GM12873 (cell line): ENCODE data around the gene ALDOB.

Experiments
- TF ChIP-seq, protein P1 (sequence below): IDR thresholded peaks from 2 replicates; pipeline ENCODE4 v1.5.1; 2012; ENCODE audit warnings: low read depth, mild to moderate bottlenecking, moderate library complexity, low read length, control low read depth; ENCODE audit not compliant: insufficient read depth; ENCODE audit errors: missing control alignments

The ALDOB gene

DNA sequence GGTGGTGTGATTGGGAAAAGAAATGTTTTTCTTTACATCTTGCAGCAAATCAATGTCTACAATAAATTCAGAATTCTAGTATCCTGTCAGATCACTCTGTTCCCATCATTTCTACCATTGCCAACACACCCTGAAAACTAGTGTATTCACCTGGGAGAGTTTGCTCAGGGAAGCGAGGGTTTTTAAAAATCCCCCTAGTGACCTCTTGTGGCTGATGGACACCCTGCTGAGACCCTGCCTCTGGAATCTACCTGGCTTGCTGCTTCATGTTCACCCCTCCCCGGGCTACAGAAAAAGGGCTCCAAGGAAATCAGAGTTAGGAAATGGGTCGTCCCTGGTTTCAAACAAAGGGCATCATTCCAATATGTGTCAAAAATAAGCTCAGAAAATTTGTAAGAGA is 21.4 kb upstream of the ALDOB start:
- TF ChIP-seq, protein P1, sequence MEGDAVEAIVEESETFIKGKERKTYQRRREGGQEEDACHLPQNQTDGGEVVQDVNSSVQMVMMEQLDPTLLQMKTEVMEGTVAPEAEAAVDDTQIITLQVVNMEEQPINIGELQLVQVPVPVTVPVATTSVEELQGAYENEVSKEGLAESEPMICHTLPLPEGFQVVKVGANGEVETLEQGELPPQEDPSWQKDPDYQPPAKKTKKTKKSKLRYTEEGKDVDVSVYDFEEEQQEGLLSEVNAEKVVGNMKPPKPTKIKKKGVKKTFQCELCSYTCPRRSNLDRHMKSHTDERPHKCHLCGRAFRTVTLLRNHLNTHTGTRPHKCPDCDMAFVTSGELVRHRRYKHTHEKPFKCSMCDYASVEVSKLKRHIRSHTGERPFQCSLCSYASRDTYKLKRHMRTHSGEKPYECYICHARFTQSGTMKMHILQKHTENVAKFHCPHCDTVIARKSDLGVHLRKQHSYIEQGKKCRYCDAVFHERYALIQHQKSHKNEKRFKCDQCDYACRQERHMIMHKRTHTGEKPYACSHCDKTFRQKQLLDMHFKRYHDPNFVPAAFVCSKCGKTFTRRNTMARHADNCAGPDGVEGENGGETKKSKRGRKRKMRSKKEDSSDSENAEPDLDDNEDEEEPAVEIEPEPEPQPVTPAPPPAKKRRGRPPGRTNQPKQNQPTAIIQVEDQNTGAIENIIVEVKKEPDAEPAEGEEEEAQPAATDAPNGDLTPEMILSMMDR = no peak

DNA sequence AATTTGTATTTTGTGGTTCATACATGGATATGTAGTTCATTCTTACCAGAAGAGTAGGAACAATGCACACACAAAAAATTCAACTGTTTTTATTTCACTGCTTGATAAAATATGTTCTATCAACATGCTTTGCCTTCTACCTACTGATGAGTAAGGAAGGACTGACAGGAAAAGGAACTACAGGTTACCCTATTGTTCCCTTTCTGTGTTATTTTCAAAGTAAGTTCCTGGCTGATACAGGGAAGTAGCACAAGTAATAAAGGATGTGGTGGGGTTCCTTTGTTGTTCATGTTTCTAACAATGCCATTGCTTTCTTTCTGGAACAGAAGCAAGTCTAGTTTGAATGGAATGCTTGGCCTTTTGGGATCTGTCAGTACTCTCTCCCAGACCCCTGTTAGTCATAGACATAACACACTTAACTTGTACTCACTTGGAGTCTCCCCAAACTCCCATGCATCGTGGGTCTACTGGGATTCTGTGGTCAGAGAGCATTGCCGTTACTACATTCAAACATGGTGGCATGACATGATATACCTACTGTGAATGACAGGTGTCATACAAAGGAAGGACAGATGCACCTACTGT is 20.2 kb upstream of the ALDOB start:
- TF ChIP-seq, protein P1 = no peak

DNA sequence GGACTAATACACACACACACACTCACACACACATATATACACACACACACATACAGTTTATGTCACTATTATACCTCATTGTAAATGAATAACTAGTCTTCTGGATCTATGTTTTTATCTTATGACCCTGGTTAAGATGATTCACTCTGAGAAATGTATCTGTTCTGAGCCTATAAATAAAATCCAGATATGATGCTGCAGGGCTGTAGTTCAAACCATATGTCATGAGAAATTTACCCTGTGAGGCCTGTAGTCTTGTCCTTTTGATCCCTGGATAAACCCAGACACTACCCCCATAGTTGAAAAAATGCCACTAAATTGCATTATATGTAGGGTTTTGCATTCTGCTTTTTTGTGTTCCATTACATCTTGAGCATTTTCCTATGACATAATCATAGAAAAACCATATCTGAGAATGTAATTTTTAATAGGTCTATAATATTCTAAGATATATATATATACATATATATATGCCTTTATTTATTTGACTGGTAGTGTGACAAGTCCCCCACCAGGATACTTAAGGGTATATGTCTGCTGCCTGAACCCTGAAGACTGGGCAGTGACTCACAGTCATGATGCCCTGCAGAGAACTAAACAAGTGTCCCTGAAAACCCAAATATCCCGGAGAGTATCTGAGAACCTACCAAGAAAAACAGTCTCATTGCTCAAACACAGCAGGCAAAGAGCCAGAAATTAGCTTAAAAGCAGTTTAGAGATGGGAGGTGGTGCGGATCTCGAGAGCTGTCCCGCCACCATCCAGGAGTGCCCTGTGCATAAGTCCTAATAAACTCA is 18.4 kb upstream of the ALDOB start:
- TF ChIP-seq, protein P1 = no peak

DNA sequence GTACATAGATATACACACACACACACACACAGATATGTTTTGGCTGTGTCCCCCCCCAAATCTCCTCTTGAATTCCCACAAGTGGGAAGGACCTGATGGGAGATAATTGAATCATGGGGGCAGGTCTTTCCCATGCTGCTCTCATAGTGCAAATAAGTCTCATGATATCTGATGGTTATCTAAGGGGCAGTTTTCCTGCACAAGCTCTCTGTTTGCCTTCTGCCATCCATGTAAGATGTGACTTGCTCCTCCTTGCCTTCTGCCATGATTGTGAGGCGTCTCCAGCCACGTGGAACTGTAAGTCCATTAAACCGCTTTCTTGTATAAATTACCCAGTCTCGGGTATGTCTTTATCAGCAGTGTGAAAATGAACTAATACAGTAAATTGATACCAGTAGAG is 15.9 kb upstream of the ALDOB start:
- TF ChIP-seq, protein P1 = no peak

DNA sequence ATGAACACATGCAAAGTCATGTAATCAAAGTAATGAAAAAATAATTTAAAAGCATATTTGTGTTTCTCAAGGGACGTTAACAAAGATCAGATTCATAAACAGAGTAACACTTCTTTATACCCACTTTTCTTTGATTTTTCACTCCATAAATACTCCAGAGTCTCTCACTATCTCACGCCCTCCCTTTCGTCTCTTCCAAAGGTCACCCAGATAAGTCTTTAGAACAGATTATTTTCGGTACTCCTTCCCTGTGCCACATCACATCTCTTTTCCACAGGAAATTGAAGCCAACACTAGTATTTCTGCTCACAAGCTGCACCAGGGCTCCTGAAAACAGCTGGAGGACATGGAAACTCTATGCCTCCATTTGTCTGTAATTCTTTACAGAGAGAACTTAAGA is 15.4 kb upstream of the ALDOB start:
- TF ChIP-seq, protein P1 = no peak

DNA sequence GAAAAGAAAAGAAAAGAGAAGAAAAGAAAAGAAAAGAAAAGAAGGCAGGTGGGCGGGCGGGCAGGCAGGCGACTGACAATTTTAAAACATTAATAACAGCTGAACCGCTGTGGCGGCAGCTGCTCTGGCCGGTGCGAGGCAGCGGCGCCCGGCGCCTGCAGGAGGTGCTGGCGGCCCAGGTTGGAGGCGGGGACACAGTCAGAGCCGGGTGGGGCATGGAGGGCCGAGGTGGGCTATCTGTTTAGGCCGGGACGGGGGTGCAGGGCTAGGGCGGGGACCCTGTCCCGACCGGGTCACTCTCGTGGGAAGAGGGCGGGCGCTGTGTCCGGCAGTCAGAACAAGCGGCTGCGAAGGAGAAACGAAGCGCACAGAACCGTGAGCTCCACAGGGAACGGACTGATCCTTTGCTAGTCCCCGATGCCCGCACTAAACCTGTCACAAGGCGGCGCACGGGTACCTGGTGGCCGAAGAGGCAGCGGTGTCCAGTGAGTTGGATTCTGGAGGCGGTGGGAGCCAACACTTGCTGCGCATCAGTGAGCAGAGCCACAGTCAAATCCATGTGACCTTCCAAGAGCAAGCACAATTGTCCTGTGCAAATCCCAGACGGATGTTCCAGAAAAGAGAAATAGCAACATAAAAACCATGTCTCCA is 13.6 kb upstream of the ALDOB start:
- TF ChIP-seq, protein P1 = peak; percentile 50

DNA sequence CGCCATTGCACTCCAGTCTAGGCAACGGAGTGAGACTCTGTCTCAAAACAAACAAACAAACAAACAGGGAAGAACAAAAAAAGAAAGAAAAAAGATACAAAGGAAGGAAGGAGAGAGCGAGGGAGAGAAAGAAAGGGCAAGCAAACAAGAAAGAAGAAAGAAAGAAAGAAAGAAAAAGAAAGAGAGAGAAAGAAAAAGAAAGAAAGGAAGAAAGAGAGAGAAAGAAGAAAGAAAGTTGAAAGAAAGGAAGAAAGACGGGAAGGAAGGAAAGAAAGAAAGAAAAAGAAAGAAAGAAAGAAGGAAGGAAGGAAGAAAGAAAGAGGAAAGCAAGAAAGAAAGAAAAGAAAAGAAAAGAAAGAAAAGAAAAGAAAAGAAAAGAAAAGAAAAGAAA is 13.1 kb upstream of the ALDOB start:
- TF ChIP-seq, protein P1 = no peak
